SK-N-SH treated with all-trans-retinoic acid at 6 μM for 48 hours (cell line): ENCODE measurements around the gene ZMIZ1.

Source experiments
- ARNTL ChIP-seq: fragments of 450-650 bp; formaldehyde crosslinking; IDR thresholded peaks from 2 replicates; pipeline ENCODE4 v1.5.0; 2020; ENCODE audit warnings: low read depth, mild to moderate bottlenecking, moderate library complexity, borderline replicate concordance
- BACH2 ChIP-seq: fragments of 250-450 bp; sonication (Bioruptor Pico); IDR thresholded peaks from 2 replicates; pipeline ENCODE4 v1.9.0; 2021; ENCODE audit warnings: mild to moderate bottlenecking, borderline replicate concordance
- PATZ1 ChIP-seq: fragments of 250-450 bp; sonication (Bioruptor Pico); IDR thresholded peaks from 2 replicates; pipeline ENCODE4 v1.8.0; 2020; ENCODE audit warnings: mild to moderate bottlenecking, moderate library complexity, borderline replicate concordance
- PPARA ChIP-seq: fragments of 250-450 bp; sonication (Bioruptor Pico); IDR thresholded peaks from 2 replicates; pipeline ENCODE4 v1.5.0; 2020; ENCODE audit warnings: mild to moderate bottlenecking, borderline replicate concordance
- RARB ChIP-seq: fragments of 250-450 bp; sonication (Bioruptor Pico); IDR thresholded peaks from 2 replicates; pipeline ENCODE4 v1.8.0; 2021; ENCODE audit warnings: mild to moderate bottlenecking, moderate library complexity

- TF ChIP-seq ARNTL (CRISPR knock-in tag) (no peak), PPARA (no peak), RARB (no peak), PATZ1 (CRISPR knock-in tag) (no peak), BACH2 (CRISPR knock-in tag) (no peak)
These were observed 25.8 kb downstream of the ZMIZ1 start for GRCh38 chr10:79094412-79095175.
